Transverse colon (tissue), 4 donors: ENCODE measurements around the gene AKR1B1. TPM values are rescaled to one million over a fixed set of nuclear protein-coding genes. Genes with fewer than 3 reads are reported as not detected.
A peak's percentile ranks its signal among the peaks of the same experiment; 100 is the strongest.

Source experiments
- DNase-seq: peaks from one replicate; pipeline ENCODE4 v3.0.0-alpha.2; 2019
- H3K27ac ChIP-seq, 4 donors: fragments of 200-600 bp; sonication (generic); 2 replicates each; pipeline ENCODE4 v1.5.1; 2016 to 2018; ENCODE audit warnings: inconsistent platforms in 4 of 4
- H3K27me3 ChIP-seq: fragments of 200-600 bp; sonication (generic); 2 replicates; pipeline ENCODE4 v1.5.1; 2017; ENCODE audit warnings: inconsistent platforms
- H3K36me3 ChIP-seq, 4 donors: fragments of 200-600 bp; sonication (generic); 2 replicates each; pipeline ENCODE4 v1.5.1; 2017 to 2019; ENCODE audit warnings: inconsistent platforms in 4 of 4
- H3K4me1 ChIP-seq, 4 donors: fragments of 200-600 bp; sonication (generic); 2 replicates each; pipeline ENCODE4 v1.5.1; 2017 to 2020; ENCODE audit warnings: inconsistent platforms in 4 of 4
- H3K4me3 ChIP-seq, 4 donors: fragments of 200-600 bp; sonication (generic); 1 replicate in 1 of 4; 2 replicates in 3 of 4; pipeline versions ENCODE4 v1.5.1 to v1.6.1; 2017 to 2019; ENCODE audit warnings: inconsistent platforms in 4 of 4
- H3K9me3 ChIP-seq, 2 donors: fragments of 200-600 bp; sonication (generic); 2 replicates each; pipeline ENCODE4 v1.5.1; 2017 to 2019; ENCODE audit warnings: inconsistent platforms in 2 of 2
- CTCF ChIP-seq, 5 experiments: fragments of 200-600 bp in 3 of 5; fragments of 450-650 bp in 2 of 5; sonication (generic) in 3 of 5; IDR thresholded peaks; 1 replicate in 2 of 5; 2 replicates in 3 of 5; pipeline ENCODE4 v1.5.1; 2016 to 2017; ENCODE audit warnings: antibody characterized with exemption in 5 of 5, inconsistent platforms in 3 of 5, mild to moderate bottlenecking in 2 of 5, moderate library complexity in 1 of 5
- EP300 ChIP-seq: sonication (generic); formaldehyde crosslinking; IDR thresholded peaks from one replicate; pipeline ENCODE4 v1.6.1; 2017; ENCODE audit warnings: antibody characterized with exemption, low read depth
- POLR2A ChIP-seq: fragments of 450-650 bp; IDR thresholded peaks from one replicate; pipeline ENCODE4 v1.6.1; 2016; ENCODE audit warnings: antibody characterized with exemption, mild to moderate bottlenecking, moderate library complexity
- POLR2AphosphoS5 ChIP-seq, 3 donors: sonication (generic); formaldehyde crosslinking; IDR thresholded peaks; one replicate each; pipeline ENCODE4 v1.6.1; 2016; ENCODE audit warnings: antibody characterized with exemption in 3 of 3
- WGBS, 2 donors: methylation state at CpG; one replicate each; pipeline ENCODE4 v1.1.5; 2018; ENCODE audit warnings: low coverage in 1 of 2; 5-methylcytosine and 5-hydroxymethylcytosine counted together
- in situ Hi-C, 4 donors: fragments of 200-750 bp; cut with MboI; loops; one replicate each; pipeline versions ENCODE4 v1.15.0 to v1.15.1; 2017; ENCODE audit warnings: low sequenced_read_pairs in 3 of 4, low pct_ligation_motif_present in 1 of 4, low pct_unique_long_range_greater_than_20kb in 1 of 4
- intact Hi-C: fragments of 100-400 bp; cut with DNase I; formaldehyde crosslinking; loops from one replicate; pipeline ENCODE4 v1.15.1; 2023; ENCODE audit warnings: low total_unique reads
- total RNA-seq, 4 donors: library from RNA; depleted of rRNA; stranded (reverse); fragments of >200 nt; gene quantifications; one replicate each; pipeline ENCODE4 v1.1.0, GENCODE V29; 2016

The AKR1B1 gene
- total RNA-seq, 4 donors from 2014 or later, result 6.4 to 37.2 (median 19.4) TPM

- Histone ChIP-seq H3K4me3 (no peak overlapping the region), H3K27ac (peak overlapping the region in 3 of 4 donors; percentile 37 to 70 (median 62)), H3K36me3 (peaks cover 0 to 12% (median 1%) of the 10 kb centered on the region in 4 donors), H3K4me1 (peaks cover 7 to 34% (median 16%) of the 10 kb centered on the region in 4 donors), H3K27me3 (no peaks in the 10 kb centered on the region), H3K9me3 (no peaks in the 10 kb centered on the region)
- 81 to 89% methylated on average over 5 to 11 of the region's 11 CpGs for WGBS, 2 donors
- intact Hi-C loops, result no loop called here
- TF ChIP-seq POLR2A, result no peak
- TF ChIP-seq CTCF (IDR thresholded peaks at IDR 0.05), result no peak
- no peak for DNase-seq
- in situ Hi-C loops, result no loop called here
Measured at GRCh38 chr7:134451656-134452055, 7.2 kb downstream of the AKR1B1 start.

- WGBS, 2 donors, result 49 to 60% methylated on average over 3 to 14 of the region's 14 CpGs
- intact Hi-C loops (no loop called here), in situ Hi-C loops (no loop called here)
- Histone ChIP-seq H3K4me1 (peaks cover 7 to 34% (median 16%) of the 10 kb centered on the region in 4 donors), H3K27me3 (no peaks in the 10 kb centered on the region), H3K4me3 (no peak overlapping the region), H3K9me3 (no peaks in the 10 kb centered on the region), H3K27ac (peak overlapping the region in 1 of 4 donors; percentile 22), H3K36me3 (peaks cover 0 to 20% (median 1%) of the 10 kb centered on the region in 4 donors)
- DNase-seq, result peak; percentile 17
- TF ChIP-seq POLR2AphosphoS5 (IDR thresholded peaks at IDR 0.05) (peak; percentile 22 to 26 (median 23)), POLR2A (no peak)
Measured at GRCh38 chr7:134450294-134451000, 8.5 kb downstream of the AKR1B1 start.

- intact Hi-C loops, result no loop called here
Measured at GRCh38 chr7:134449680-134450079, 9.2 kb downstream of the AKR1B1 start.

GRCh38 chr7:134448356-134449229, 10.3 kb downstream of the AKR1B1 start:
- H3K27ac ChIP-seq, result no peak overlapping the region
- 83% methylated on average over 11 of the region's 11 CpGs; no CpG with 5 or more reads in 1 of the 2 donors for WGBS, 2 donors
- intact Hi-C loops (no loop called here), in situ Hi-C loops (loop anchor here in 2 of 4 donors (10.0 to 25.0 kb wide), 3 partner anchors 56 to 514 kb away; partner anchors contain the start of genes AKR1B10 (in 1 of the 2) and AKR1B15 (in 1 of the 2))
- TF ChIP-seq POLR2AphosphoS5 (IDR thresholded peaks at IDR 0.05) (no peak), EP300 (no peak), POLR2A (no peak), CTCF (IDR thresholded peaks at IDR 0.05) (no peak)
- H3K27me3 ChIP-seq, result no peaks in the 10 kb centered on the region
- H3K4me3 ChIP-seq, result no peak overlapping the region
- H3K9me3 ChIP-seq, result no peaks in the 10 kb centered on the region
- DNase-seq, result no peak
- H3K4me1 ChIP-seq, result peaks cover 4 to 20% (median 11%) of the 10 kb centered on the region in 4 donors
- peaks cover 0 to 22% (median 3%) of the 10 kb centered on the region in 4 donors for H3K36me3 ChIP-seq

More at GRCh38 chr7:134449680-134450079, 9.2 kb downstream of the AKR1B1 start:
- Histone ChIP-seq H3K27ac (peak overlapping the region in 1 of 4 donors; percentile 22), H3K4me1 (peaks cover 7 to 30% (median 16%) of the 10 kb centered on the region in 4 donors), H3K4me3 (no peak overlapping the region), H3K36me3 (peaks cover 0 to 22% (median 3%) of the 10 kb centered on the region in 4 donors), H3K27me3 (no peaks in the 10 kb centered on the region), H3K9me3 (no peaks in the 10 kb centered on the region)
- 57 to 58% methylated on average over 2 to 7 of the region's 7 CpGs for WGBS, 2 donors
- TF ChIP-seq CTCF (IDR thresholded peaks at IDR 0.05) (no peak), POLR2A (no peak), EP300 (no peak), POLR2AphosphoS5 (IDR thresholded peaks at IDR 0.05) (no peak)
- no peak for DNase-seq
- in situ Hi-C loops, result loop anchor here in 2 of 4 donors (10.0 to 25.0 kb wide), 3 partner anchors 55 to 513 kb away; partner anchors contain the start of genes AKR1B10 (in 1 of the 2) and AKR1B15 (in 1 of the 2)
